ENCODE measurements around the gene MAP3K8. TPM values are rescaled to one million over a fixed set of nuclear protein-coding genes. Genes with fewer than 3 reads are reported as not detected.

Gene MAP3K8
- total and polyA plus RNA-seq, 3 donors from 2014 or later, result 3.1 to 10.4 (median 5.2) TPM

DNA sequence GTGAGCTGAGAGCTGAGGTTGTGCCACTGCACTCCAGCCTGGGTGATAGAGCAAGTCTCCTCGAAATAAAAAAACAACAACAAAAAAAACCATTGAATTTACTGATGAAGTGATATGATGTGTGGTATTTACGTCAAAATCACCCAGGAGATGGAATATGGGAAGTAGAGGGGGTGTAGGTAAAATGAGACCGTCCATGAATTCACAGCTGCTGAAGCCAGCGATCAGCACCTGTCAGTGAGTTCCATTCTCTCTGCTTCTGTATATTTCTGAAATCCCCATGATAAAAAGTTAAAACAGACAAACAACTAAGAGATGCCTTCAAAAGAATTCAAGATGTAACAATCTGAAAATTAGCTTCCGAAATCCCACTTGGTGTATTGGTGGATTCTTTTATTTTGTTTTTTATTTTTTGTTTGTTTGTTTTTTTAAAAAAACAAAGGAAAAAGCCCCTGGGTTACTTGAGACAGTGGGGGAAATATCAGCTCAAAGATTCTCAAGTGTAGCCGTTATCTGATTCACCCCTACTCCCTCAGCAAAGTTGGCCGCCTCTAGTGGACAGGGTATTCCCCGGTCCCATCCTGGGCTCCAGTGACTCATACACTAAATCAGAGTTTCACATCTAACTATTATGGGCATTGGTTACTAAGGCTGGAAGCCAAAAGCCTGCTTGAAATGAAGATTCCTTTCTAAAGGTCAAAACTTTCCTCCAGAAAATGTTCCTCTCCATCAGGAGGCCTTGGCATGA lies 76.4 kb downstream of the MAP3K8 start:
- Histone ChIP-seq H3K4me3 (no peak overlapping the region), H3K27me3 (no peaks in the 10 kb centered on the region), H3K36me3 (ENCODE audit: low read depth, missing control alignments) (no peaks in the 10 kb centered on the region), H3K4me1 (peaks cover 4% of the 10 kb centered on the region), H3K9me3 (no peaks in the 10 kb centered on the region), H3K27ac (no peak overlapping the region)
- WGBS, 2 donors, result 69 to 70% methylated on average over 8 of the region's 8 CpGs
- intact Hi-C loops (cut with DNase I; ENCODE audit: low total_unique reads), result no loop called here
- no peak for TF ChIP-seq POLR2A (IDR thresholded peaks at IDR 0.05)
- TF ChIP-seq, protein P1, sequence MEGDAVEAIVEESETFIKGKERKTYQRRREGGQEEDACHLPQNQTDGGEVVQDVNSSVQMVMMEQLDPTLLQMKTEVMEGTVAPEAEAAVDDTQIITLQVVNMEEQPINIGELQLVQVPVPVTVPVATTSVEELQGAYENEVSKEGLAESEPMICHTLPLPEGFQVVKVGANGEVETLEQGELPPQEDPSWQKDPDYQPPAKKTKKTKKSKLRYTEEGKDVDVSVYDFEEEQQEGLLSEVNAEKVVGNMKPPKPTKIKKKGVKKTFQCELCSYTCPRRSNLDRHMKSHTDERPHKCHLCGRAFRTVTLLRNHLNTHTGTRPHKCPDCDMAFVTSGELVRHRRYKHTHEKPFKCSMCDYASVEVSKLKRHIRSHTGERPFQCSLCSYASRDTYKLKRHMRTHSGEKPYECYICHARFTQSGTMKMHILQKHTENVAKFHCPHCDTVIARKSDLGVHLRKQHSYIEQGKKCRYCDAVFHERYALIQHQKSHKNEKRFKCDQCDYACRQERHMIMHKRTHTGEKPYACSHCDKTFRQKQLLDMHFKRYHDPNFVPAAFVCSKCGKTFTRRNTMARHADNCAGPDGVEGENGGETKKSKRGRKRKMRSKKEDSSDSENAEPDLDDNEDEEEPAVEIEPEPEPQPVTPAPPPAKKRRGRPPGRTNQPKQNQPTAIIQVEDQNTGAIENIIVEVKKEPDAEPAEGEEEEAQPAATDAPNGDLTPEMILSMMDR (IDR thresholded peaks at IDR 0.05), result no peak
- no peak for DNase-seq

DNA sequence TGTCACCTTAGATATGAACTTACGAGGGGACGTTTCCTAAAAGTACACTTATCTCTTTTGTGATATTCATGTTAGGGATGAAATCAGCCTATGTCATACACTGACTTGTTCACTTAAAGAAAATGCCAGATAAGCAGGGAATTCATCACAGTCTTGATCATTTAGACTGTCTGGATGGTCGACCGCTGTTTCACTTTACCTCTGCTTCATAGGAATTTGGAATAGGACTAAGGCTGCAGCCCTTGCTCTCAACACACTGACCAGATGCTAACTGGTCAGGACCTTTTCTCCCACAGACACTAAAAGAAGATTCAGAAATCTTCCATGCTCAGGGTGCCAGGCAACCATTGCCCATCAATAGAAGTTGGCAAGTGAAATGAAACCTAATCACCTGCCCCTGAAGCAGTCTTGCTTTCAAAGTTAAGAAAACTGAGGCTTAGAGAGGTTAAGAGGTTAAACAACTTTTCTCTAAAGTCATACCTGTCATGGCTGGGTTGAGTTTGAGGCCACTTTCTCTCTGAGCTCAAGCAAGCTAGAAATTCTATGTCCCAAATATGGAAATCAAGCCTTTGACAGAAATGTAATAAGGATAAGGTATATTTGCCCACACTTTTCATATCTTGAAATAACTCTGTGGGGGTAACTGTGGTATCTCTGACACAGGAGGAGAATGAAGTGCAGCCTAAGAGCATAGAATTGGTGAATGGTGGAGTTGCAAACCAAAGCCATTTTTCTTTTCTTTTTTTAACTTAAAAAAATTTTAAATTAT lies 77.1 kb downstream of the MAP3K8 start:
- intact Hi-C loops (cut with DNase I; ENCODE audit: low total_unique reads), result no loop called here
- Histone ChIP-seq H3K36me3 (ENCODE audit: low read depth, missing control alignments) (no peaks in the 10 kb centered on the region), H3K4me3 (no peak overlapping the region), H3K9me3 (no peaks in the 10 kb centered on the region), H3K4me1 (peaks cover 4% of the 10 kb centered on the region), H3K27me3 (no peaks in the 10 kb centered on the region), H3K27ac (no peak overlapping the region)
- TF ChIP-seq, protein P1 (IDR thresholded peaks at IDR 0.05), result no peak
- TF ChIP-seq POLR2A (IDR thresholded peaks at IDR 0.05), result no peak
- WGBS, 2 donors, result 53% methylated on average over 4 of the region's 4 CpGs; no CpG with 5 or more reads in 1 of the 2 donors
- no peak for DNase-seq

Other genes with a start within 250 kb of the MAP3K8 start
- 10 to 100 TPM; 33.9 to 39.8 TPM for gene MTPAP, start 84.9 kb upstream of the MAP3K8 start, total RNA-seq
- gene MTPAP, start 84.9 kb upstream of the MAP3K8 start, polyA plus RNA-seq (ENCODE audit: insufficient read depth, low read depth, low replicate concordance), result 43.7 TPM
- 10 to 100 TPM; 48.7 to 88.9 TPM for gene LYZL2, start 195.6 kb downstream of the MAP3K8 start, total RNA-seq
- 100 TPM for gene LYZL2, start 195.6 kb downstream of the MAP3K8 start, polyA plus RNA-seq (ENCODE audit: insufficient read depth, low read depth, low replicate concordance)

Data from testis (tissue), 3 donors.